HG03159 (cell line): ENCODE data around the gene TNS1.

Source experiments
- ATAC-seq: cut with Tn5 transposase; IDR thresholded peaks from one replicate; pipeline ENCODE4 v1.9.1; 2021; ENCODE audit warnings: mild to moderate bottlenecking, moderate library complexity; ENCODE audit not compliant: unreplicated experiment

Gene TNS1

GRCh38 chr2:217981084-217981730 lies 21.6 kb downstream of the TNS1 start:
- no peak for ATAC-seq

- ATAC-seq, result no peak
Observed at GRCh38 chr2:217980591-217980990, 22.2 kb downstream of the TNS1 start.

GRCh38 chr2:217980036-217980435 lies 22.8 kb downstream of the TNS1 start:
- ATAC-seq, result no peak

GRCh38 chr2:217979151-217979811 lies 23.5 kb downstream of the TNS1 start:
- no peak for ATAC-seq

GRCh38 chr2:217978536-217979150 lies 24.2 kb downstream of the TNS1 start:
- ATAC-seq, result no peak

GRCh38 chr2:217977840-217978535 lies 24.8 kb downstream of the TNS1 start:
- no peak for ATAC-seq

- no peak for ATAC-seq
Observed at GRCh38 chr2:217976301-217976700, 26.5 kb downstream of the TNS1 start.

GRCh38 chr2:217975626-217976025 lies 27.2 kb downstream of the TNS1 start:
- ATAC-seq, result no peak

GRCh38 chr2:217974389-217975005 lies 28.3 kb downstream of the TNS1 start:
- no peak for ATAC-seq

GRCh38 chr2:217973008-217973787 lies 29.6 kb downstream of the TNS1 start:
- no peak for ATAC-seq

- no peak for ATAC-seq
Observed at GRCh38 chr2:217972490-217972889, 30.3 kb downstream of the TNS1 start.

GRCh38 chr2:217972037-217972436 lies 30.8 kb downstream of the TNS1 start:
- ATAC-seq, result no peak

- no peak for ATAC-seq
Observed at GRCh38 chr2:217971166-217971565, 31.6 kb downstream of the TNS1 start.

GRCh38 chr2:217970206-217970605 lies 32.6 kb downstream of the TNS1 start:
- ATAC-seq, result no peak

GRCh38 chr2:217969588-217969987 lies 33.2 kb downstream of the TNS1 start:
- no peak for ATAC-seq

GRCh38 chr2:217968023-217968422 lies 34.8 kb downstream of the TNS1 start:
- no peak for ATAC-seq

- ATAC-seq, result no peak
Observed at GRCh38 chr2:217966423-217967070, 36.2 kb downstream of the TNS1 start.

GRCh38 chr2:217964275-217965161 lies 38.3 kb downstream of the TNS1 start:
- ATAC-seq, result no peak

- ATAC-seq, result no peak
Observed at GRCh38 chr2:217960351-217960750, 42.4 kb downstream of the TNS1 start.
